ENCODE data around the gene ARHGAP1. TPM values are rescaled to one million over a fixed set of nuclear protein-coding genes. Genes with fewer than 3 reads are reported as not detected.

Gene ARHGAP1
- total RNA-seq, 1 experiment from 2014 or later, result 73.0 TPM

GRCh38 chr11:46705070-46705688 is 4.8 kb upstream of the ARHGAP1 start:
- peaks cover 14% of the 10 kb centered on the region for H3K4me1 Mint-ChIP-seq (ENCODE audit: low read depth, unreplicated experiment)
- intact Hi-C loops (cut with micrococcal nuclease; ENCODE audit: unreplicated experiment), result no loop called here
- ChIA-PET POLR2A (no interaction called here), CTCF (no interaction called here)
- no peak overlapping the region for H3K4me3 Mint-ChIP-seq (ENCODE audit: unreplicated experiment)
- H3K27me3 Mint-ChIP-seq (ENCODE audit: insufficient read depth, unreplicated experiment), result no peaks in the 10 kb centered on the region
- H3K9me3 Mint-ChIP-seq (ENCODE audit: unreplicated experiment), result no peaks in the 10 kb centered on the region
- no peaks in the 10 kb centered on the region for H3K9me3 ChIP-seq
- peaks cover 6% of the 10 kb centered on the region; the same call in 1 of the 2 replicates for H3K4me1 ChIP-seq
- no peak overlapping the region for H3K27ac Mint-ChIP-seq (ENCODE audit: unreplicated experiment)
- no peak for TF ChIP-seq CTCF (IDR thresholded peaks at IDR 0.05; ENCODE audit: insufficient read depth in 1 of 2, low read depth in 1 of 2, low read length in 1 of 2, severe bottlenecking in 1 of 2, unreplicated experiment in 1 of 2)
- H3K36me3 Mint-ChIP-seq (ENCODE audit: insufficient read depth, unreplicated experiment), result peaks cover 66% of the 10 kb centered on the region
- H3K36me3 ChIP-seq (ENCODE audit: control insufficient read depth, insufficient read depth, low read length), result peaks cover 14% of the 10 kb centered on the region
- DNase-seq, result no peak
- no TSS peak for BruUV-seq (replicated peaks)
- no peak overlapping the region for H3K4me3 ChIP-seq (ENCODE audit: low read depth, low read length)
- no peaks in the 10 kb centered on the region for H3K27me3 ChIP-seq (replicated peaks; ENCODE audit: control insufficient read depth, insufficient read depth, low read length)

DNA sequence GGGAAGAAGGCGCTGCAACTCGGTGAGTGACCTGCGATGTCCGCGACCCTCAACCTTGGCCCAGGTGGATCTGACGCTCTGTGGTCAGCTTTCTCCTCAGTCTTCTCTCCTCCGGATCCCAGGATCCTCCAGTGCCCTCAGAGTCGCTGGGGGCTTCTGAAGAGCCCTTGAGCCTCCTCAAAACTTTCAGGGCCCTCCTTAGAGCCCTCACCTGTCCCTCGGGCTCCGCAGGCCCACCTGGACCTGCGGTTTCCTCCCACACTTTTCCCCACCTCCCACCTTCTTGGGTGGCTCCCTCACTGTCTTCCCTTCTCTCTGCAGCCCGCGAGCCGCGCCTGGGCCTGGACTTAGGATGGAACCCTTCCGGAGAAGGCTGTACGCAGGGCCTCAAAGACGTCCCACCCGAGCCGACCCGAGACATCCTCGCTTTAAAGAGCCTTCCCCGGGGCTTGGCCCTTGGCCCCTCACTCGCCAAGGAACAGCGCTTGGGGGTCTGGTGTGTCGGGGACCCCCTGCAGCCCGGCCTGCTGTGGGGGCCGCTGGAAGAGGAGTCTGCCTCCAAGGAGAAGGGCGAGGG is 747 bp upstream of the ARHGAP1 start:
- POLR2A ChIA-PET, result interaction anchor here (0.8 to 1.6 kb wide), 6 partner anchors 18 to 147 kb away, joined by 3 to 14 read pairs (median 4); partner anchors contain the start of gene F2
- Mint-ChIP-seq H3K36me3 (ENCODE audit: insufficient read depth, unreplicated experiment) (peaks cover 56% of the 10 kb centered on the region), H3K4me1 (ENCODE audit: low read depth, unreplicated experiment) (peaks cover 7% of the 10 kb centered on the region), H3K27me3 (ENCODE audit: insufficient read depth, unreplicated experiment) (no peaks in the 10 kb centered on the region), H3K9me3 (ENCODE audit: unreplicated experiment) (no peaks in the 10 kb centered on the region), H3K4me3 (ENCODE audit: unreplicated experiment) (peak overlapping the region; percentile 96), H3K27ac (ENCODE audit: unreplicated experiment) (peak overlapping the region; percentile 99)
- Histone ChIP-seq H3K27me3 (replicated peaks; ENCODE audit: control insufficient read depth, insufficient read depth, low read length) (no peaks in the 10 kb centered on the region), H3K4me1 (peaks cover 6% of the 10 kb centered on the region), H3K9me3 (no peaks in the 10 kb centered on the region), H3K4me3 (ENCODE audit: low read depth, low read length) (peak overlapping the region; percentile 87), H3K36me3 (ENCODE audit: control insufficient read depth, insufficient read depth, low read length) (peaks cover 14% of the 10 kb centered on the region)
- TF ChIP-seq CTCF (IDR thresholded peaks at IDR 0.05; ENCODE audit: insufficient read depth in 1 of 2, low read depth in 1 of 2, low read length in 1 of 2, severe bottlenecking in 1 of 2, unreplicated experiment in 1 of 2), result no peak
- intact Hi-C loops (cut with micrococcal nuclease; ENCODE audit: unreplicated experiment), result loop anchor here (5.0 kb wide), 1 partner anchor 51 kb away; no protein-coding TSS in a partner anchor
- CTCF ChIA-PET, result interaction anchor here (0.6 to 1.5 kb wide), 5 partner anchors 16 to 845 kb away, joined by 3 to 6 read pairs (median 5); no protein-coding TSS in a partner anchor
- BruUV-seq (replicated peaks), result TSS peak; percentile 70
- DNase-seq, result no peak

- Mint-ChIP-seq H3K27ac (ENCODE audit: unreplicated experiment) (no peak overlapping the region), H3K9me3 (ENCODE audit: unreplicated experiment) (no peaks in the 10 kb centered on the region), H3K36me3 (ENCODE audit: insufficient read depth, unreplicated experiment) (peaks cover 62% of the 10 kb centered on the region), H3K27me3 (ENCODE audit: insufficient read depth, unreplicated experiment) (no peaks in the 10 kb centered on the region), H3K4me3 (ENCODE audit: unreplicated experiment) (no peak overlapping the region), H3K4me1 (ENCODE audit: low read depth, unreplicated experiment) (peaks cover 7% of the 10 kb centered on the region)
- POLR2A ChIA-PET, result interaction anchor here (0.6 kb wide), 2 partner anchors 8 to 55 kb away, joined by 3 to 17 read pairs; no protein-coding TSS in a partner anchor
- intact Hi-C loops (cut with micrococcal nuclease; ENCODE audit: unreplicated experiment), result no loop called here
- no TSS peak for BruUV-seq (replicated peaks)
- no peak for TF ChIP-seq CTCF (IDR thresholded peaks at IDR 0.05; ENCODE audit: insufficient read depth in 1 of 2, low read depth in 1 of 2, low read length in 1 of 2, severe bottlenecking in 1 of 2, unreplicated experiment in 1 of 2)
- Histone ChIP-seq H3K9me3 (no peaks in the 10 kb centered on the region), H3K4me1 (peaks cover 6% of the 10 kb centered on the region), H3K27me3 (replicated peaks; ENCODE audit: control insufficient read depth, insufficient read depth, low read length) (no peaks in the 10 kb centered on the region), H3K4me3 (ENCODE audit: low read depth, low read length) (no peak overlapping the region), H3K36me3 (ENCODE audit: control insufficient read depth, insufficient read depth, low read length) (peaks cover 12% of the 10 kb centered on the region)
- CTCF ChIA-PET, result no interaction called here
- DNase-seq, result no peak
These were observed 1.8 kb downstream of the ARHGAP1 start for GRCh38 chr11:46698597-46698996.
